GM12865 (cell line): ENCODE data around the gene LGALS9.
"Not testable (repeated sequence)": the region's sequence is repeated elsewhere in the genome, so short reads cannot be mapped to it uniquely, and the experiment has no call there.

Experiments
- DNase-seq: peaks from one replicate; pipeline ENCODE4 v3.0.0; 2010; ENCODE audit warnings: low read depth
- H3K4me3 ChIP-seq: 2 replicates; pipeline ENCODE4 v1.5.1; 2011; ENCODE audit warnings: mild to moderate bottlenecking, low read depth, low read length, control low read depth
- CTCF ChIP-seq: IDR thresholded peaks from 2 replicates; pipeline ENCODE4 v1.5.1; 2011; ENCODE audit warnings: low read length, control low read depth, low read depth, inconsistent platforms; ENCODE audit not compliant: insufficient read depth; ENCODE audit errors: missing control alignments

Gene LGALS9

GRCh38 chr17:27634776-27635175 is 3.8 kb downstream of the LGALS9 start:
- TF ChIP-seq CTCF, result no peak
- DNase-seq, result no peak
- no peak overlapping the region for H3K4me3 ChIP-seq

DNA sequence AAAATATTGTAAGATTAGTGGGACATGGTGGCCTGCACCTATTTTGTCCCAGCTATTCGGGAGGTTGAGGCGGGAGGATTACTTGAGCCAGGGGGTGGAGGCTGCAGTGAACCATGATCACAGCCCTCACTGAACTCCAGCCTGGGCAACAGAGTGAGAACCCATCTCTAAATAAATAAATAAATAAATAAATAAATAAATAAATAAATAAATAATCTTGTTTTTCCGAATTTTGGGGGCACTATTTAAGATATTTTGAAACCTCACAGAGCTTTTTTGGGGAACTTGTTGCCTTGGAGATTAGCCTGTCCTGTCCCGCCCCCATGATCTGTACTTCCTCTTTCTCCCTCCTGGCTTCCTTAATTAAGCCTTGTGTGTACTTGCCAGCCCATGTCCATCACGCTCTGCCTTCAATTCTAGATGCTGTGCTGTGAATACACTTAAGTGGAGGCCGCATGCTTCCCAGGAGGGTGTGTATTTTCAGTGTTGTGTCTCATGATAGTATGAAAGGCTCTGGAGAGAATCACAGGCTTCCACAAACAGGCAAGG is 4.4 kb downstream of the LGALS9 start:
- H3K4me3 ChIP-seq, result no peak overlapping the region
- TF ChIP-seq CTCF, result no peak
- peak; percentile 54 for DNase-seq

- not testable (repeated sequence) for H3K4me3 ChIP-seq, DNase-seq
Measured at GRCh38 chr17:27636005-27636520, 5.1 kb downstream of the LGALS9 start.

DNA sequence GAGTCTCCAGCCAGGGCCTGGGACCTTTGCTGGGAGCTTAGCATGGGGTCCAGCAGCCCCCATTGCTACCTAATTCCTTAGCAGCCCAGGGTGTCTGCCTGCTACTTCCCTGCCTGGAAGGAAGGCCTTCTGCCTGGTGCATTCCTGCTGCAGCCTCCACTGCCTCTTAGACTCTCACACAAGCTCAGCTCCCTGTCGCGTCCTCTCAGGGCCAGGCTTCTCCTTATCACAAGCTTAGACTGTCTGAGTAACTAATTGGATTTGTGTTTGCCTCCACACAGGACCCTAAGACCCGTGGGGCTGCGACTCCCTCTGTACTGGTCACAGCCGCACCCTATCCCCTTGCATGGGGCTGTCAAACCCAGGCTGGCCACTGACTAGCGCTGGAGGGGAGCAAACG is 6.8 kb downstream of the LGALS9 start:
- DNase-seq, H3K4me3 ChIP-seq: not testable (repeated sequence)

- not testable (repeated sequence) for H3K4me3 ChIP-seq, DNase-seq
Measured at GRCh38 chr17:27638415-27638914, 7.5 kb downstream of the LGALS9 start.

GRCh38 chr17:27640790-27641189 is 9.8 kb downstream of the LGALS9 start:
- DNase-seq, result no peak
- TF ChIP-seq CTCF, result no peak
- H3K4me3 ChIP-seq, result no peak overlapping the region

GRCh38 chr17:27644586-27644985 is 13.6 kb downstream of the LGALS9 start:
- H3K4me3 ChIP-seq, result no peak overlapping the region
- TF ChIP-seq CTCF, result no peak
- DNase-seq, result no peak

DNA sequence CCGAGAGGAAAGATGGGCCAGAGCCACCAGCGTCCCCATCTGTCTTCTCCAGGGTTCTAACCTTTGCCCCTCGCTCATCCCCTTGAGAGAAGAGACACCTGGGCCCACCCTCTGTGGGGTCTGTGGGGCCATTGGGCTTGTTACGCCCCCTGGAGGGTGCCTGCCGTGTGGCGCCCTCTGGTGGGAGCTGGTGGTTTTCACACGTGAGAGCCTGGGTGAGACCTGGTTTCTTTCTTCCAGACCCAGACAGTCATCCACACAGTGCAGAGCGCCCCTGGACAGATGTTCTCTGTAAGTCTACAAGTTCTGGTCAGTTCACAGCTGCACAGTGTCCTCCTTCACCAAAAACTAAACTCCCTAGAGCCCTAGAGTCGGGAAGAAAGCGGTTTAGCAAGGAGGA is 14.6 kb downstream of the LGALS9 start:
- DNase-seq, H3K4me3 ChIP-seq: not testable (repeated sequence)

DNA sequence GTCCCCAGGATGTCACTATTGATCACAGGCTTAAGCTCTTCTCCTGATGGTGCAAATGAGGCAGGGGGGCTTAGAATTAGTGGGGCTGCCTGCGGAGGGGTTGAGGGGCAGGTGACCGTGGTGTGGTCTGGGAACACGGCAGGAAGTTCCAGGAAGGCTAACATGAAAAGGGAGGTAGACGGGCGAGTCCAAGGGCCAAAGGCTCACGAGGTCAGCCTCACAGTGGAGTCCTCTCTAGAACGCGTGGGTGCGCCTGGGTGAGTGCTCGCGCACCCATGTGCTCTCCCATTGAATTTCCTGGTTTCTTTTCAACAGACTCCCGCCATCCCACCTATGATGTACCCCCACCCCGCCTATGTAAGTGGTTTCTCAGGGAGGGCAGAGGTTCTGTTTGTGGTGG is 15.2 kb downstream of the LGALS9 start:
- no peak for DNase-seq
- TF ChIP-seq CTCF, result no peak

More for the DNA sequence above, 15.2 kb downstream of the LGALS9 start:
- no peak overlapping the region for H3K4me3 ChIP-seq
